Suprapubic skin (tissue), 4 donors: ENCODE results near the gene SSR1. TPM values are rescaled to one million over a fixed set of nuclear protein-coding genes. Genes with fewer than 3 reads are reported as not detected.
A peak's percentile ranks its signal among the peaks of the same experiment; 100 is the strongest.
"Not testable (repeated sequence)": the region's sequence is repeated elsewhere in the genome, so short reads cannot be mapped to it uniquely, and the experiment has no call there.

Experiments used
- DNase-seq, 2 donors: peaks; one replicate each; pipeline ENCODE4 v3.0.0-alpha.2; 2019; ENCODE audit warnings: low spot score in 2 of 2
- H3K27ac ChIP-seq: fragments of 200-600 bp; sonication (generic); one replicate; pipeline ENCODE4 v1.5.1; 2019
- H3K27me3 ChIP-seq: fragments of 200-600 bp; sonication (generic); one replicate; pipeline ENCODE4 v1.5.1; 2019
- H3K36me3 ChIP-seq: fragments of 200-600 bp; sonication (generic); one replicate; pipeline ENCODE4 v1.5.1; 2019
- H3K4me1 ChIP-seq: fragments of 200-600 bp; sonication (generic); one replicate; pipeline ENCODE4 v1.5.1; 2019
- H3K4me3 ChIP-seq: fragments of 200-600 bp; sonication (generic); one replicate; pipeline ENCODE4 v1.5.1; 2019; ENCODE audit warnings: mild to moderate bottlenecking
- H3K9me3 ChIP-seq: fragments of 200-600 bp; sonication (generic); one replicate; pipeline ENCODE4 v1.5.1; 2019
- EP300 ChIP-seq: sonication (generic); formaldehyde crosslinking; IDR thresholded peaks from one replicate; pipeline ENCODE4 v1.6.1; 2017; ENCODE audit warnings: antibody characterized with exemption
- POLR2A ChIP-seq, 2 donors: fragments of 450-650 bp; IDR thresholded peaks; one replicate each; pipeline ENCODE4 v1.6.1; 2017; ENCODE audit warnings: antibody characterized with exemption in 2 of 2, mild to moderate bottlenecking in 2 of 2, moderate library complexity in 2 of 2
- POLR2AphosphoS5 ChIP-seq, 3 donors: sonication (generic); formaldehyde crosslinking; IDR thresholded peaks; one replicate each; pipeline ENCODE4 v1.6.1; 2017; ENCODE audit warnings: antibody characterized with exemption in 3 of 3
- WGBS: methylation state at CpG from one replicate; pipeline ENCODE4 v1.1.5; 2018; 5-methylcytosine and 5-hydroxymethylcytosine counted together
- total RNA-seq, 4 donors: library from RNA; depleted of rRNA; stranded (reverse); fragments of >200 nt; gene quantifications; one replicate each; pipeline ENCODE4 v1.1.0, GENCODE V29; 2016
- TF ChIP-seq, protein P1 (sequence below), 2 donors: fragments of 200-600 bp in 1 of 2; fragments of 450-650 bp in 1 of 2; sonication (generic) in 1 of 2; IDR thresholded peaks; one replicate each; pipeline ENCODE4 v1.5.1; 2016 to 2019; ENCODE audit warnings: antibody characterized with exemption in 2 of 2, mild to moderate bottlenecking in 1 of 2, moderate library complexity in 1 of 2

Gene SSR1
- total RNA-seq, 4 donors from 2014 or later: 28.9 to 74.6 (median 39.2) TPM

DNA sequence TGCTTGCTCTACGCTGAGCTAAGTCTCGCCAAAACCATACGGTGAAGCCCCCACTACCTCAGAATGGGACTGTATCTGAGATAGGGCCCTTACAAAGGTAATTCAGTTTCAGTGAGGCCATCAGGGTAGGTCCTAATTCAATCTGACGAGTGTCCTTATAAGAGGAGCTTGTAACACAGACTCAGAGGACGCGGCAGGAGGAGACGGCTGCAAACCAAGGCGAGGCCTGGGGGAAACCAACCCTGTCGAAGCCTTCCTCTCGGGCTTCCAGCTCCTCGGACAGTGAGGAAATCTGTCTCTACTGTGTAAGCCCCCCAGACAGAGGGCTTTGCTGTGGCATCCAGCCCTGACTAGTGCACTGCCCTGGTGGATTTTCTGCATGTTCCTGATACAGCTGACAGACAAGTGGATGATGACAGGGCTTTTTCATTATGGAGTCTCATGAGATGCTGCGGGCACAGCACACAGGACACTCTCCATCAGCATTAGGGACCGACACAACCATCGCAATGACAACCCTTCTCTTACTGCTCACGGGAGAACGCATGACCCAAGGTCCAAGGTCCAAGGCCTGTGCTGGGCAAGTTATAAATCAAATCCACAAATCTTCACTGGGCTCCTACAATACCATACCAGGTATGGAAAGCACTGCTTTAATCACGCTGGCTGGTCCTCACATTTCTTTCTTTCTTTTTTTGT lies 48.2 kb downstream of the SSR1 start:
- Histone ChIP-seq H3K36me3 (no peaks in the 10 kb centered on the region), H3K4me1 (peaks cover 40% of the 10 kb centered on the region), H3K27me3 (no peaks in the 10 kb centered on the region), H3K27ac (no peak overlapping the region), H3K4me3 (no peak overlapping the region), H3K9me3 (no peaks in the 10 kb centered on the region)
- 94% methylated on average over 16 of the region's 17 CpGs for WGBS
- TF ChIP-seq, protein P1, sequence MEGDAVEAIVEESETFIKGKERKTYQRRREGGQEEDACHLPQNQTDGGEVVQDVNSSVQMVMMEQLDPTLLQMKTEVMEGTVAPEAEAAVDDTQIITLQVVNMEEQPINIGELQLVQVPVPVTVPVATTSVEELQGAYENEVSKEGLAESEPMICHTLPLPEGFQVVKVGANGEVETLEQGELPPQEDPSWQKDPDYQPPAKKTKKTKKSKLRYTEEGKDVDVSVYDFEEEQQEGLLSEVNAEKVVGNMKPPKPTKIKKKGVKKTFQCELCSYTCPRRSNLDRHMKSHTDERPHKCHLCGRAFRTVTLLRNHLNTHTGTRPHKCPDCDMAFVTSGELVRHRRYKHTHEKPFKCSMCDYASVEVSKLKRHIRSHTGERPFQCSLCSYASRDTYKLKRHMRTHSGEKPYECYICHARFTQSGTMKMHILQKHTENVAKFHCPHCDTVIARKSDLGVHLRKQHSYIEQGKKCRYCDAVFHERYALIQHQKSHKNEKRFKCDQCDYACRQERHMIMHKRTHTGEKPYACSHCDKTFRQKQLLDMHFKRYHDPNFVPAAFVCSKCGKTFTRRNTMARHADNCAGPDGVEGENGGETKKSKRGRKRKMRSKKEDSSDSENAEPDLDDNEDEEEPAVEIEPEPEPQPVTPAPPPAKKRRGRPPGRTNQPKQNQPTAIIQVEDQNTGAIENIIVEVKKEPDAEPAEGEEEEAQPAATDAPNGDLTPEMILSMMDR (IDR thresholded peaks at IDR 0.05): no peak
- no peak for TF ChIP-seq POLR2AphosphoS5 (IDR thresholded peaks at IDR 0.05)
- no peak for TF ChIP-seq EP300
- TF ChIP-seq POLR2A (IDR thresholded peaks at IDR 0.05): no peak
- DNase-seq: peak in 1 of 2 donors; percentile 61

DNA sequence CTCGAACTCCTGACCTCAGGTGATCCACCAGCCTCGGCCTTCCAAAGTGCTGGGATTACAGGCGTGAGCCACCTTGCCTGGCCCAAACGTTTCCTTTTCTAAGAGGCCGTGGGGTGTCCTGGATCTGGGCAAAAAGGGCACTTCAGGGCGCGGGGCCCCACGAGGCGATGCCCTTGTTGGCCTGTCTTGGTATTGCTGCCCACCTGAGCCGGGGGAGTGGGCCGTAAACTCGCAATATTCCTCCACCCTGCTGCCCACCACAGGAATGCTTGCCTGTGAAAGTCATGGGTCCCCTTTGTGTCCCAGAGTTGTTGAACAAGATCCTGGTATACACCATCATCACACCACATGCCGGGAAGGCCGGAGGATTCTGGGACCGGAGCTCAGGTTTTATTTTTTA lies 49.0 kb downstream of the SSR1 start:
- WGBS: 94% methylated on average over 11 of the region's 15 CpGs
- H3K9me3 ChIP-seq: no peaks in the 10 kb centered on the region
- H3K27me3 ChIP-seq: no peaks in the 10 kb centered on the region
- peak in 1 of 2 donors; percentile 55 for DNase-seq
- H3K27ac ChIP-seq: no peak overlapping the region
- TF ChIP-seq EP300 (no peak), POLR2AphosphoS5 (IDR thresholded peaks at IDR 0.05) (no peak), POLR2A (IDR thresholded peaks at IDR 0.05) (no peak)
- TF ChIP-seq, protein P1 (IDR thresholded peaks at IDR 0.05): no peak
- H3K36me3 ChIP-seq: no peaks in the 10 kb centered on the region
- H3K4me3 ChIP-seq: no peak overlapping the region
- peaks cover 40% of the 10 kb centered on the region for H3K4me1 ChIP-seq

DNA sequence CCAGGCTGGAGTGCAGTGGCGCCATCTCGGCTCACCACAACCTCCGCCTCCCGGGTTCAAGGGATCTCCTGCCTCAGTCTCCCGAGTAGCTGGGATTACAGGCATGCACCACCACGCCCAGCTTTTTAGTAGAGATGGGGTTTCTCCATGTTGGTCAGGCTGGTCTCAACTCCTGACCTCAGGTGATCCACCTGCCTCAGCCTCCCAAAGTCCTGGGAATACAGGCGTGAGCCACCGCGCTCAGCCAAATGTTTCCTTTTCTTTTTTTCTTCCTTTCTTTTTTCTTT lies 49.5 kb downstream of the SSR1 start:
- WGBS: 97% methylated on average over 9 of the region's 9 CpGs

DNA sequence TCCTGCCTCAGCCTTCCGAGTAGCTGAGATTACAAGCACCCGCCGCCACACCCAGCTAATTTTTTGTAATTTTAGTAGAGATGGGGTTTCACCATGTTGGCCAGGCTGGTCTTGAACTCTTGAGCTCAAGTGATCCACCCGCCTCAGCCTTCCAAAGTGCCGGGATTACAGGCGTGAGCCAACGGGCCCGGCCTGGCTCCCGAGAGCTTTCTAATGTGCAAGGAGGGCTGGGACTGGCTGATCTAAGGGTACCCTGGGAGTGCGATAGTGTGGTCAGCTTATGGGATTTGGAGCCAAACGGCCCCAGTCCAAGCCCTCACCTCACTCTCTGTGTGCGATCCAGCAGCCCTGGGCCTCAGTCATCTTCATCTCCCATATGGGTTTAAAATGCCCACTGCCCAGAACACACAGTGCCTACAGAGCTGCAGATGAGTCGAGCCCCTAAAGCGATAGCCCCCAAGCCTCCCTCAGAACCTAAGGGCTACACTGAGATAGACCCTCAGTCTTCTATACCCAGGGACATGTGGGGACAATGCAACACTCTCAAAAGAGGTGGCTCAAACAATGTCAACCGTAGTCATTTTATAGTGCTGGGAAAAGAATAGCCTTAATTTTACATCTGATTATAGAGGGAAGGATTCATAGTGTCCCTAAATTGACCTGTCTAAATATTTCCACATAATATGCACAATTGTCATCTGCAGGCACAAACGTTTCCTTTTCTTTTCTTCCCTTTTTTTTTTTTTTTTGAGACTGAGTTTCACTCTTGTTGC lies 50.1 kb downstream of the SSR1 start:
- no peaks in the 10 kb centered on the region for H3K27me3 ChIP-seq

More for the DNA sequence above, 49.5 kb downstream of the SSR1 start:
- H3K36me3 ChIP-seq, H3K27ac ChIP-seq, H3K4me3 ChIP-seq, H3K27me3 ChIP-seq, H3K9me3 ChIP-seq: not testable (repeated sequence)
- peak in 1 of 2 donors; percentile 49 for DNase-seq
- peaks cover 37% of the 10 kb centered on the region for H3K4me1 ChIP-seq

DNA sequence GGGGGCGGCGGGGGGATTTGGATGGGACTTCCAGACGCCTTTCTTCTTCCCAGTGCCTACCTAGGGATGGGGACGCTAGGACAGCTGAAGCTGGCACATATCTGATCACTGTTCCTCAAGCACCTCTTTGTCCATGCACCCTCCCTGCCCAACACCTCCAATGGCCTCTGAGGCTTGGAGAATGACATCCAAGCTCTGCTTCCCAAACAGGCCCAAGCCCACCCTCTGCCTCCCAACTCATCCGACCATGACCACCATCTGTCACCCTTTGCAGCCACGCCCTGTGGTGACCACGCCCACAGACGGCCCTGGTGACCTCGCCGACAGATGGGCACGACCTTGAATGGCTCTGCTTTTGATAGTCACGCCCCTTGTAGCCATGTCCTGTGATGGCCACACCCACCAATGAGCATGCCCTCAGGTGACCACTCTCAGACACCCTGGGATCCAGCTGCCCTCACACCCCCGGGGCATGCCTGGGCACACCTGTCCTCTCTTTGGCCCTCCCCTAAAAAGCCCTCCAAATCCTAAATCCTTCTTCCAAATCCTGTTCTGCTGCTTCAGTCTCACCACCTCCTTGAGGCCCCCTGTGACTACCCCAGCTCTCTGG lies 51.0 kb downstream of the SSR1 start:
- Histone ChIP-seq H3K9me3 (no peaks in the 10 kb centered on the region), H3K27ac (peak overlapping the region; percentile 74), H3K27me3 (no peaks in the 10 kb centered on the region), H3K36me3 (no peaks in the 10 kb centered on the region), H3K4me3 (peak overlapping the region; percentile 58), H3K4me1 (peaks cover 22% of the 10 kb centered on the region)
- 52% methylated on average over 13 of the region's 13 CpGs for WGBS
- TF ChIP-seq EP300 (no peak), POLR2A (IDR thresholded peaks at IDR 0.05) (no peak), POLR2AphosphoS5 (IDR thresholded peaks at IDR 0.05) (no peak)
- TF ChIP-seq, protein P1 (IDR thresholded peaks at IDR 0.05): no peak
- DNase-seq: peak in 1 of 2 donors; percentile 57

More for the DNA sequence above, 50.1 kb downstream of the SSR1 start:
- Histone ChIP-seq H3K36me3 (no peaks in the 10 kb centered on the region), H3K4me3 (no peak overlapping the region), H3K9me3 (no peaks in the 10 kb centered on the region), H3K4me1 (peaks cover 32% of the 10 kb centered on the region), H3K27ac (no peak overlapping the region)
- 86% methylated on average over 12 of the region's 16 CpGs for WGBS
- TF ChIP-seq EP300 (no peak), POLR2AphosphoS5 (IDR thresholded peaks at IDR 0.05) (no peak), POLR2A (IDR thresholded peaks at IDR 0.05) (no peak)
- TF ChIP-seq, protein P1 (IDR thresholded peaks at IDR 0.05): no peak
- DNase-seq: peak in 1 of 2 donors; percentile 32
